GM19035 (cell line): ENCODE data around the gene SETD3.

ENCODE experiments used
- ATAC-seq: cut with Tn5 transposase; IDR thresholded peaks from one replicate; pipeline ENCODE4 v1.9.1; 2021; ENCODE audit not compliant: unreplicated experiment

SETD3 gene

GRCh38 chr14:99516871-99517642, 36.4 kb upstream of the SETD3 start:
- no peak for ATAC-seq

GRCh38 chr14:99516156-99516870, 35.7 kb upstream of the SETD3 start:
- no peak for ATAC-seq

- no peak for ATAC-seq
Observed at GRCh38 chr14:99515301-99516155, 34.9 kb upstream of the SETD3 start.

GRCh38 chr14:99514552-99515300, 34.1 kb upstream of the SETD3 start:
- ATAC-seq, result no peak

GRCh38 chr14:99513946-99514551, 33.4 kb upstream of the SETD3 start:
- no peak for ATAC-seq

- no peak for ATAC-seq
Observed at GRCh38 chr14:99513183-99513694, 32.6 kb upstream of the SETD3 start.

- ATAC-seq, result no peak
Observed at GRCh38 chr14:99512571-99513182, 32.0 kb upstream of the SETD3 start.

GRCh38 chr14:99512110-99512449, 31.4 kb upstream of the SETD3 start:
- no peak for ATAC-seq

GRCh38 chr14:99511421-99512109, 30.9 kb upstream of the SETD3 start:
- no peak for ATAC-seq

- ATAC-seq, result no peak
Observed at GRCh38 chr14:99510556-99511139, 30.0 kb upstream of the SETD3 start.

- ATAC-seq, result no peak
Observed at GRCh38 chr14:99509871-99510555, 29.4 kb upstream of the SETD3 start.

- no peak for ATAC-seq
Observed at GRCh38 chr14:99508896-99509629, 28.4 kb upstream of the SETD3 start.

- no peak for ATAC-seq
Observed at GRCh38 chr14:99507860-99508640, 27.4 kb upstream of the SETD3 start.

GRCh38 chr14:99506276-99506675, 25.6 kb upstream of the SETD3 start:
- no peak for ATAC-seq

- no peak for ATAC-seq
Observed at GRCh38 chr14:99505089-99505488, 24.4 kb upstream of the SETD3 start.

GRCh38 chr14:99503848-99504453, 23.3 kb upstream of the SETD3 start:
- ATAC-seq, result no peak
